Caco-2 (cell line): Measurements from ENCODE around the gene MUC13. TPM values are rescaled to one million over a fixed set of nuclear protein-coding genes. Genes with fewer than 3 reads are reported as not detected.

Experiments used
- BruUV-seq: library from RNA; stranded (reverse); fragments of 400-500 nt; replicated peaks from 2 replicates; lab custom pipeline; 2021; lab: Mats Ljungman, UMichigan
- CTCF ChIA-PET: fragments of 300-600 bp; sonication (Branson Sonifier 250); formaldehyde crosslinking; loops from one replicate; lab custom pipeline; 2022; ENCODE audit warnings: antibody characterized with exemption; lab: Charles Lee
- POLR2A ChIA-PET: fragments of 300-600 bp; sonication (Branson Sonifier 250); formaldehyde crosslinking; loops from one replicate; lab custom pipeline; 2022; ENCODE audit warnings: antibody characterized with exemption; lab: Charles Lee
- DNase-seq, 2 experiments: peaks; one replicate each; pipeline versions ENCODE4 v3.0.0 to v3.0.0-alpha.2; 2020 to 2022
- H3K27me3 ChIP-seq: replicated peaks from 2 replicates; pipeline ENCODE4 v1.6.0; 2011; ENCODE audit warnings: low read length; ENCODE audit not compliant: control insufficient read depth, insufficient read depth
- H3K36me3 ChIP-seq: 2 replicates; pipeline ENCODE4 v1.5.1; 2011; ENCODE audit warnings: low read length; ENCODE audit not compliant: control insufficient read depth, insufficient read depth
- H3K4me1 ChIP-seq: fragments of 250-450 bp; sonication (Bioruptor Pico); 2 replicates; pipeline ENCODE4 v1.5.1; 2020; ENCODE audit warnings: mild to moderate bottlenecking
- H3K4me3 ChIP-seq: 2 replicates; pipeline ENCODE4 v1.5.1; 2011; ENCODE audit warnings: low read depth, mild to moderate bottlenecking, control low read depth, low read length
- H3K9me3 ChIP-seq: fragments of 250-450 bp; sonication (Bioruptor Pico); 2 replicates; pipeline ENCODE4 v1.5.1; 2020; ENCODE audit warnings: mild to moderate bottlenecking, moderate library complexity
- H3K27ac Mint-ChIP-seq: one replicate; pipeline ENCODE4 v1.8.0; 2022; ENCODE audit warnings: mixed read lengths; ENCODE audit not compliant: unreplicated experiment
- H3K27me3 Mint-ChIP-seq: one replicate; pipeline ENCODE4 v1.8.0; 2022; ENCODE audit warnings: mixed read lengths; ENCODE audit not compliant: insufficient read depth, unreplicated experiment
- H3K36me3 Mint-ChIP-seq: one replicate; pipeline ENCODE4 v1.8.0; 2022; ENCODE audit warnings: mild to moderate bottlenecking, mixed read lengths; ENCODE audit not compliant: insufficient read depth, unreplicated experiment
- H3K4me1 Mint-ChIP-seq: one replicate; pipeline ENCODE4 v1.8.0; 2022; ENCODE audit warnings: low read depth, mixed read lengths; ENCODE audit not compliant: unreplicated experiment
- H3K4me3 Mint-ChIP-seq: one replicate; pipeline ENCODE4 v1.8.0; 2022; ENCODE audit warnings: mild to moderate bottlenecking, moderate library complexity, mixed read lengths; ENCODE audit not compliant: unreplicated experiment
- H3K9me3 Mint-ChIP-seq: one replicate; pipeline ENCODE4 v1.8.0; 2022; ENCODE audit warnings: mixed read lengths; ENCODE audit not compliant: unreplicated experiment
- CTCF ChIP-seq, 2 experiments: fragments of 200-600 bp in 1 of 2; IDR thresholded peaks; 1 replicate in 1 of 2; 2 replicates in 1 of 2; pipeline versions ENCODE4 v1.5.1 to v1.8.0; 2011 to 2022; ENCODE audit warnings: antibody characterized with exemption in 1 of 2, control low read depth in 1 of 2, inconsistent platforms in 1 of 2, low read depth in 1 of 2, low read length in 1 of 2, mild to moderate bottlenecking in 1 of 2, moderate library complexity in 1 of 2; ENCODE audit not compliant: insufficient read depth in 1 of 2, severe bottlenecking in 1 of 2, unreplicated experiment in 1 of 2
- intact Hi-C: fragments of 100-400 bp; cut with micrococcal nuclease; formaldehyde crosslinking; loops from one replicate; pipeline ENCODE4 v1.10.0; 2022; ENCODE audit not compliant: unreplicated experiment
- total RNA-seq: library from RNA; stranded (reverse); gene quantifications from 2 replicates; pipeline ENCODE4 v1.2.3, GENCODE V29; 2022

The MUC13 gene
- total RNA-seq, 1 experiment from 2014 or later = 3.5 TPM

GRCh38 chr3:124895756-124896155 is 38.8 kb downstream of the MUC13 start:
- TF ChIP-seq CTCF (IDR thresholded peaks at IDR 0.05; ENCODE audit: insufficient read depth in 1 of 2, low read depth in 1 of 2, low read length in 1 of 2, severe bottlenecking in 1 of 2, unreplicated experiment in 1 of 2) = no peak
- Histone ChIP-seq H3K27me3 (no peaks in the 10 kb centered on the region), H3K4me1 (peaks cover 3% of the 10 kb centered on the region), H3K36me3 (no peaks in the 10 kb centered on the region), H3K9me3 (no peaks in the 10 kb centered on the region), H3K4me3 (no peak overlapping the region)
- no peak overlapping the region for H3K4me3 Mint-ChIP-seq
- no peaks in the 10 kb centered on the region for H3K36me3 Mint-ChIP-seq
- H3K27me3 Mint-ChIP-seq = no peaks in the 10 kb centered on the region
- H3K4me1 Mint-ChIP-seq = peaks cover 15% of the 10 kb centered on the region
- POLR2A ChIA-PET = no interaction called here
- no peak overlapping the region for H3K27ac Mint-ChIP-seq
- BruUV-seq = no TSS peak
- no peak for DNase-seq
- no peaks in the 10 kb centered on the region for H3K9me3 Mint-ChIP-seq
- intact Hi-C loops = no loop called here
- CTCF ChIA-PET = interaction anchor here (0.6 kb wide), 1 partner anchor 176 kb away, joined by 3 read pairs; no protein-coding TSS in a partner anchor

GRCh38 chr3:124893526-124893925 is 41.0 kb downstream of the MUC13 start:
- CTCF ChIA-PET = no interaction called here
- no peak for TF ChIP-seq CTCF (IDR thresholded peaks at IDR 0.05; ENCODE audit: insufficient read depth in 1 of 2, low read depth in 1 of 2, low read length in 1 of 2, severe bottlenecking in 1 of 2, unreplicated experiment in 1 of 2)

GRCh38 chr3:124890573-124891190 is 43.9 kb downstream of the MUC13 start:
- no peak for DNase-seq
- Mint-ChIP-seq H3K27ac (peak overlapping the region; percentile 3), H3K4me3 (no peak overlapping the region), H3K27me3 (no peaks in the 10 kb centered on the region), H3K9me3 (no peaks in the 10 kb centered on the region), H3K4me1 (peaks cover 17% of the 10 kb centered on the region), H3K36me3 (peaks cover 6% of the 10 kb centered on the region)
- Histone ChIP-seq H3K4me3 (no peak overlapping the region), H3K27me3 (no peaks in the 10 kb centered on the region), H3K9me3 (no peaks in the 10 kb centered on the region), H3K4me1 (peaks cover 26% of the 10 kb centered on the region), H3K36me3 (no peaks in the 10 kb centered on the region)
- BruUV-seq = no TSS peak
- no peak for TF ChIP-seq CTCF (IDR thresholded peaks at IDR 0.05; ENCODE audit: insufficient read depth in 1 of 2, low read depth in 1 of 2, low read length in 1 of 2, severe bottlenecking in 1 of 2, unreplicated experiment in 1 of 2)
- ChIA-PET CTCF (interaction anchor here (0.6 to 2.4 kb wide), 2 partner anchors 104 to 105 kb away, joined by 5 to 6 read pairs; no protein-coding TSS in a partner anchor), POLR2A (interaction anchor here (0.5 kb wide), 1 partner anchor 753 kb away, joined by 5 read pairs; no protein-coding TSS in a partner anchor)
- intact Hi-C loops = no loop called here

More at GRCh38 chr3:124893526-124893925, 41.0 kb downstream of the MUC13 start:
- Histone ChIP-seq H3K9me3 (no peaks in the 10 kb centered on the region), H3K36me3 (no peaks in the 10 kb centered on the region), H3K4me1 (peaks cover 21% of the 10 kb centered on the region), H3K4me3 (no peak overlapping the region), H3K27me3 (no peaks in the 10 kb centered on the region)
- Mint-ChIP-seq H3K4me1 (peaks cover 29% of the 10 kb centered on the region), H3K36me3 (no peaks in the 10 kb centered on the region), H3K27me3 (no peaks in the 10 kb centered on the region), H3K4me3 (no peak overlapping the region), H3K27ac (no peak overlapping the region), H3K9me3 (no peaks in the 10 kb centered on the region)
- POLR2A ChIA-PET = interaction anchor here (1.0 kb wide), 1 partner anchor 8 kb away, joined by 3 read pairs; no protein-coding TSS in a partner anchor
- no TSS peak for BruUV-seq
- DNase-seq = no peak
- intact Hi-C loops = no loop called here
